ENCODE measurements around the gene GRHPR. TPM values are rescaled to one million over a fixed set of nuclear protein-coding genes. Genes with fewer than 3 reads are reported as not detected.

GRHPR gene
- total and polyA plus RNA-seq, 2 of the 4 experiments (the other 2 are of a cell fraction), result 182 to 191 TPM

- no peak for TF ChIP-seq NFE2L2 (IDR thresholded peaks at IDR 0.05; ENCODE audit: low read depth, low read length)
Observed at GRCh38 chr9:37383876-37384746, 38.4 kb upstream of the GRHPR start (continued).

- Histone ChIP-seq H2BK20ac (ENCODE audit: low read depth, low read length) (no peak overlapping the region), H3K4ac (ENCODE audit: low read depth, low read length) (no peak overlapping the region), H3K4me1 (ENCODE audit: control insufficient read depth, insufficient read depth, low read length) (no peaks in the 10 kb centered on the region), H3K56ac (ENCODE audit: extremely low read depth, insufficient read depth, low read length) (no peak overlapping the region), H4K20me1 (ENCODE audit: insufficient read depth, low read length) (no peaks in the 10 kb centered on the region), H3K27ac (ENCODE audit: insufficient read depth, low read length) (no peak overlapping the region), H3K27me3 (ENCODE audit: control insufficient read depth, insufficient read depth, low read length) (peaks cover 9% of the 10 kb centered on the region), H2AK9ac (replicated peaks; ENCODE audit: low read depth, low read length, poor library complexity) (no peak overlapping the region), H2BK5ac (ENCODE audit: low read depth, low read length, poor library complexity, severe bottlenecking) (no peak overlapping the region), H3K9me1 (ENCODE audit: insufficient read depth, low read length) (no peaks in the 10 kb centered on the region), H3K9me3 (ENCODE audit: control insufficient read depth, insufficient read depth, low read length) (peaks cover 5% of the 10 kb centered on the region), H2BK120ac (ENCODE audit: low read depth, low read length) (no peak overlapping the region), H3K36me3 (ENCODE audit: control insufficient read depth, insufficient read depth, low read length) (no peaks in the 10 kb centered on the region), H3K18ac (ENCODE audit: low read depth, low read length) (no peak overlapping the region), H3K4me2 (ENCODE audit: low read depth, low read length) (no peak overlapping the region), H3K4me3 (ENCODE audit: insufficient read depth, low read depth, low read length) (no peak overlapping the region), H2AFZ (replicated peaks; ENCODE audit: low read length, poor library complexity) (no peak overlapping the region), H4K5ac (ENCODE audit: low read depth, low read length) (no peak overlapping the region), H3K79me1 (ENCODE audit: low read depth in 1 of 2, low read length in 2 of 2) (no peaks in the 10 kb centered on the region), H3K23ac (ENCODE audit: low read depth, low read length) (no peak overlapping the region), H3K14ac (replicated peaks; ENCODE audit: low read depth, low read length) (no peak overlapping the region), H4K8ac (ENCODE audit: low read depth in 2 of 2, low read length in 2 of 2) (no peak overlapping the region), H4K91ac (ENCODE audit: insufficient read depth, low read depth, low read length) (no peak overlapping the region), H2AK5ac (ENCODE audit: low read depth, low read length) (no peak overlapping the region), H3K9ac (ENCODE audit: low read depth, low read length) (no peak overlapping the region), H2BK15ac (ENCODE audit: low read depth, low read length) (no peak overlapping the region)
- BruUV-seq (replicated peaks), result no TSS peak
- TF ChIP-seq RAD21 (IDR thresholded peaks at IDR 0.05; ENCODE audit: low read length) (no peak), RFX5 (IDR thresholded peaks at IDR 0.05; ENCODE audit: low read depth, low read length) (no peak), NFE2L2 (IDR thresholded peaks at IDR 0.05; ENCODE audit: low read depth, low read length) (no peak), USF2 (IDR thresholded peaks at IDR 0.05; ENCODE audit: low read depth, low read length) (no peak), SMC3 (IDR thresholded peaks at IDR 0.05; ENCODE audit: low read depth, low read length) (no peak), POLR2A (IDR thresholded peaks at IDR 0.05; ENCODE audit: low read depth, low read length) (no peak), CTCF (conservative IDR thresholded peaks at IDR 0.05; ENCODE audit: low read depth, low read length) (no peak), RCOR1 (IDR thresholded peaks at IDR 0.05; ENCODE audit: insufficient replicate concordance, low read length) (no peak), MAFK (IDR thresholded peaks at IDR 0.05; ENCODE audit: low read depth, low read length) (no peak), MXI1 (IDR thresholded peaks at IDR 0.05; ENCODE audit: borderline replicate concordance, low read depth, low read length) (no peak)
- ATAC-seq (ENCODE audit: low read depth) (no peak), DNase-seq (no peak)
- intact Hi-C loops (cut with micrococcal nuclease), result no loop called here
- ChIA-PET CTCF (no interaction called here), POLR2A (ENCODE audit: unreplicated experiment) (no interaction called here)
- no CpG with 5 or more reads among the region's 6 CpGs for WGBS, 2 experiments (ENCODE audit: extremely low coverage in 2 of 2, insufficient read length in 1 of 2)
- in situ Hi-C loops (cut with MboI; ENCODE audit: low sequenced_read_pairs), result no loop called here
- dilution Hi-C loops (cut with HindIII; ENCODE audit: low sequenced_read_pairs, unreplicated experiment), result no loop called here
Observed at GRCh38 chr9:37385286-37385685, 37.2 kb upstream of the GRHPR start.
